Upper lobe of left lung (tissue), 4 donors: ENCODE measurements around the gene DOCK8.

Experiments
- CTCF ChIP-seq, 6 experiments: fragments of 450-650 bp in 4 of 6; fragments of 200-600 bp in 2 of 6; sonication (generic) in 2 of 6; IDR thresholded peaks; one replicate each; pipeline ENCODE4 v1.5.1; 2016 to 2019; ENCODE audit warnings: antibody characterized with exemption in 6 of 6
- POLR2A ChIP-seq, 4 donors: fragments of 450-650 bp; IDR thresholded peaks; one replicate each; pipeline ENCODE4 v1.5.1; 2016 to 2017; ENCODE audit warnings: antibody characterized with exemption in 4 of 4, mild to moderate bottlenecking in 2 of 4
- POLR2AphosphoS5 ChIP-seq, 2 donors: sonication (generic); formaldehyde crosslinking; IDR thresholded peaks; one replicate each; pipeline ENCODE4 v1.5.1; 2017; ENCODE audit warnings: antibody characterized with exemption in 2 of 2

GRCh38 chr9:462121-462520 is 247.5 kb downstream of the DOCK8 start:
- TF ChIP-seq CTCF (IDR thresholded peaks at IDR 0.05) (no peak), POLR2A (IDR thresholded peaks at IDR 0.05) (no peak), POLR2AphosphoS5 (IDR thresholded peaks at IDR 0.05) (no peak)
